Measurements from ENCODE around the gene BTN1A1.
A peak's percentile ranks its signal among the peaks of the same experiment; 100 is the strongest.
"Not testable (repeated sequence)": the region's sequence is repeated elsewhere in the genome, so short reads cannot be mapped to it uniquely, and the experiment has no call there.

BTN1A1 gene

DNA sequence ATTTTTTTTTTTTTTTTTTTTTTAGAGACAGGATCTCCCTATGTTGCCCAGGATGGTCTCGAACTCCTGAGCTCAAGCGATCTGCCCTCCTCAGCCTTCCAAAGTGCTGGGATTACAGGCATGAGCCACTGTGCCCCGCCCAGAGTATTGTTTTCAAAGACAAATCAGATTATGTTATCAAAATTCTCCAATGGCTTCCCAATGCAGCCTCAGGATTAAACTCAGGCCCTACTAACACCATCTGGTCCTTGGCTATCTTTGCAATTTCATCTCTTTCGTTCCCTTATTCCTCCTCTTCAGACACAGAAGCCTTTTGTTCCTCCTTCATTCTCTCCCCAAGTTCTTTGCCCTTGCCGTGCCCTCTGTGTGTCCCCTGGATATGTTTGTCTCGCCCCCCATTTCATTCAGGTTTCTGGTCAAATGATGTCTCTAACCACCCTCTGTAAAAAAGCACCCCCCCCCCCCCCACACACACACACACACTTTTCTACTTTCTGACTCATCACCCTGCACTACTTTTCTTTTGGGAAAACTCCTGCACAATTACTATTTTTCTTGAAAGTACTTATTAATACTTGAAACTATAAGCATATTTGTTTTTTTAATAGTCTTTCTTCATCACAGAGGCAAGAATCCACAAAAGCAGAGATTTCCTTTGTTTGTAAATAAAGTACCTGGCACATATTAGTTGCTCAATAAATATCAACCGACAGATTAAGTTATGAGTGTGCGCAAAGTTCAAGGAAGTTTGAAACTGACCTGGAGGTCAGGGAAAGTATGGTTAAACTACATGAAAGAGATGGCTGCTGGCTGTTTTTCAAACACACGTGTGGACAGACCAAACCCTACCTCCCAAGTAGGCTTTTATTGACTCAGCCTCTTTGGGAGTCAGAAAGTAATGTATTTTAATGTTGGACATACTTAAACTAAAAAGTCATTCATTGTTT, 16.7 kb downstream of the BTN1A1 start:
- no peak for DNase-seq (ENCODE audit: low spot score)

DNA sequence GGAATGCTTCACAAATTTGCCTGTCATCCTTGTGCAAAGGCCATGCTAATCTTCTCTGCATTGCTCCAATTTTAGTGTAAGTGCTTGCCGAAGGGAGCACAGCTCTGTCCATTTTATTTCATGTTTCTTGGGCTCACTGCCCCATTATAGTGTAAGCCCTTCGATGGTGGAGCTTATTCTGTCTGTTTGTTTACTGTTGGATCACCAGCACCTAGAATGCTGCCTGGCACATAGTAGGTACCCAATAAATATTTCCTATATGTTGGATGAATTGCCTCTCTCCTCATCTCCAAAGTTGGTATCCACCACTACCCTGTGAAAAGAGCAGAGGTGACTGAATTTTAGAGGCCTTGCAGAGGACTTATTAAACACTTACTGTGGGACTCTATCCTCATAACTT, 19.3 kb downstream of the BTN1A1 start:
- no peak for DNase-seq (ENCODE audit: low spot score)

DNA sequence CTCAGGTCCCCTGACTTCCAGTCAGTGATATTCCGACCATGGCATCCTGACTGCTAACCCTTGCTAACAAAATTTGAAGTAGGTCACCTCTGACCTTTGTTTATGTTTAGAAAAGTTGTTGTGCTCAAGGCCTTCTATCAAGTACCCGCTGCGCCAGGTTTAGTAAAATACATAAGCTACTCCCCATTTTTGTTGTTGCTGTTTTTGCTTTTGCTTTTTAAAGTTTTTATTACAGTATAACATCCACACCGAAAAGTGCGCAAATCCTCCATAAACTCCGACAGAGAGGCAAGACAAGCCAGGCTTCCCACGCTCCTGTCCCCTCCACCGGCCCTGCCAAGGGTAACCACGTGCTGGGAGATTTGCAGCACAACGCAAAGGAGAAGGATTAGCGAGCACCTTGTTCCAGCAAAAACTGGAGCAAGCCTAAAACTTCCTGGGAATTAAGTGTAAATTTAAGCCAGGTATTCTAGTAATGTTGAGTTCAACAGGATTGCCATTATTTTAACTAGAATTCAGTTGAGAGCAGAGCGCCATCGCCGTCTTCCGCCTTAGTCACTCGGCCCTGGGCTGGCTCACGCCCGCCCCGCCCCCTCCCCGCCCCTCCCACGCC, 20.2 kb downstream of the BTN1A1 start:
- peak; percentile 59 for DNase-seq (ENCODE audit: low spot score)

DNA sequence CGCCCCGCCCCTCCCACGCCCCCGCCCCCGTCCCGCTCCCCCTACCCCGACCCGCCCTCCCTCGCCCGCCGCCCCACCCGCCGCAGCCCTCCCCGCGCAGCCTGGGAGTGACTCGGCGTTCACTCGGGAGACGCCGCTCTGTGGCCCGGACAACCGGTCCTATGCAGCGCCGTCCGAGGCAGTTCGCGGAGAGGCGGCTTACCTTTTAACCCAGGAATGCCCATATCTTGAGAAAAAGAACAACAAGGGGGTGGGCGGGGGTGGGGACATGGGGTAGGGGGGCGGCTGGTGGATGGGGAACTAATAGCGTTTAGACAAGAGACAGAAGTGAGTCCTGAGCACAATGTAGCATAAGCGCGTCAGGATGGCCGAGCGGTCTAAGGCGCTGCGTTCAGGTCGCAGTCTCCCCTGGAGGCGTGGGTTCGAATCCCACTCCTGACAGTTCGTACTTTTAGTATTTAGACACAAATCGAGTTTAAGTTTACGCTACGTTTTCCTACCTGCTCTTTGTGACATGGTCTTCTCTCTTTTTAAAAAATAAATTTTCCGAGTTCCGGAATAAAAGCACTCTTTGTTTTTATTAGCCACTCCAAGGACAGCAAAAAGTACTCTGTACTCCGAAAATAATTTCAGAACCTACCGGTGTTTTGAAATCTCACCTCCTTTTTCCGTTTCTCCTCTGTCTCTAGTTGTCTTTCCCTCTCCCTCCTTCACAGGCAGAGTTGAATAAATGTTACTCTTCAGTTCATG, 20.9 kb downstream of the BTN1A1 start:
- peak; percentile 89 for DNase-seq (ENCODE audit: low spot score)

DNA sequence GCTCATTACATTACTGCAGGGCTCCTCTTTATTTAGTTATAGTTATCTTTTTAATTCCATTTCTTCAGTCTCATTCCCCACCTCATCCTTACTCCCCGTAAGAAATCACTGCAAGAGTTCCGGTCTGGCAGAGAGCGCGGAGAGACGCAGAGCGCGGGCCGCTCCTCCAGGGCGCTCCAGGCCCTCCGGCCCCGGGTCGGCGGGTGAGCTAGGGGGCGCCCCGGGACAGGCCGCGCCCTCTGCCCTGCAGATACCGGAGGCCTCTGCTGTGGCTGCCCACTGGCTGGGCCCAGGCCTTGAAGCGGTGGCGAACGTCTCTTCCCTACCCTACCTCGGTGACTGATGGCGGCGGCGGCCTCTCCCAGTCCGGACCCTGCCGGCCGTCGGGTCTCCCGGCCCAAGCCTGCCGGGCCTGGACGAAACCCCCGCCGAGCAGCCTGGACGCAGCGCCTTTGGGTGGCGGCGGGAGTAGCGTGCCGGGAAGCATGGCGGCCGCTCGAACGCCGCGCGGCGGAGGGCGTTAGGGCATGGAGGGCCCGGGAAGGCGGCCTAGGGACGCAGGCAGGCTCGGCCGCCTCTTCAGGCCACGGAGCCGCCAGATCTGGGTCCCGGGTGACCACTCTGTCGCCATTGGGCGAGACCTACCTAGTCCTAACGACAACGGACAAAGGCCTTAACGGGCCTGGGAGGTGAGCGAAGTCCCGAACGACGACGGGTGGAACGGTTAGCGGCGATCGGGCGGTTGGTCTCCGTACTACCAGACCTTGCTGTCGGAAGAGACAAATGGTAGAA, 21.7 kb downstream of the BTN1A1 start:
- DNase-seq (ENCODE audit: low spot score) = peak; percentile 74

DNA sequence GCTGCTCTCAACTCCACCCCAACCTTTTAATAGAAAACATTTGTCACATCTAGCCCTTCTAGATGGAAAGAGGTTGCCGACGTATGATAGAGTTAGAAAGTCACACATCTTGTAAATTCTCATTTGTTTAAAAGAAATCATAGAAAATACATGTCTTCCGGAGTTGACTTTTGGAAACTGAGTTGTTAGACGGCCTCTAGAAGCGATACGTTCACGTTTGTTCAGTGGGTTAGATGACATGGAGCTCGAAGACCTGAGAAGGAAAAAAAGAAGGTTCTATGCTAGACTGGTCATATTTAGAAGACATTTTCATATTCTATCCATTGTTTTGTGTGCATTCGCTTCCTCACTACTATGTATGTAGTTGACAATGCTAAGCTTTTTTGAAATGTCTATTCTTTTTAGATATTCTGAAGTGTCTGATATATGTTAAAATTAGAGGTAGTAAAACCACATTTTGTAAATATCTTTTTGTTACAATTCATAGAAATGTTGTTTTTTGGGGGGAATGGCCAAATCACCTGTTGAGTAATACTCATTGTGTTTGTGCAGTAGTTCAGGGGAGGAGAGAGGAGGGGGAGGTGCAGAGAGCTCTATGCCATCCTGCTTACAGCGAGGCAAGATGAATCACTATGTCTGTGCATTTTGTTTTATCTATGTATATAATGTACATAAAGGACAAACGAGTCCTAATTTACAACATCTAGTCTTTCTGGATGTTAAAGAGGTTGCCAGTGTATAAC, 22.6 kb downstream of the BTN1A1 start:
- DNase-seq (ENCODE audit: low spot score) = not testable (repeated sequence)

DNA sequence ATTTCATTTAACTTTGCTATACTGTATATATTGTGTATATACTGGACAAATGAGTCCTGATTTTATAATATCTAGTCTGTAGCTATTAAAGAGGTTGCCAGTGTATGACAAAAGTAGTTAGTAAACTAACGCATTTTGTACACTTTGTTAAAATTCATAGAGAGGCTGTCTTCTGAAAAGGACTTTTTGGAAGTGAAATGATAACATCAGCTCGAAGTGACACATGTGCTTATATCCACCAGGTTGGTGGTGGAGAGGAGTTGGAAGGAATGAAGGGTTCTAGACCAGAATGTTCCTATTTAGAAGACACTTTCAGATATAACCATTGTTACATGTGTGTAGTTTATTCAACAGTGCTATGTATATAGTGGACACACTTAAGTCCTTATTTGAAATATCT, 24.2 kb downstream of the BTN1A1 start:
- not testable (repeated sequence) for DNase-seq (ENCODE audit: low spot score)

DNA sequence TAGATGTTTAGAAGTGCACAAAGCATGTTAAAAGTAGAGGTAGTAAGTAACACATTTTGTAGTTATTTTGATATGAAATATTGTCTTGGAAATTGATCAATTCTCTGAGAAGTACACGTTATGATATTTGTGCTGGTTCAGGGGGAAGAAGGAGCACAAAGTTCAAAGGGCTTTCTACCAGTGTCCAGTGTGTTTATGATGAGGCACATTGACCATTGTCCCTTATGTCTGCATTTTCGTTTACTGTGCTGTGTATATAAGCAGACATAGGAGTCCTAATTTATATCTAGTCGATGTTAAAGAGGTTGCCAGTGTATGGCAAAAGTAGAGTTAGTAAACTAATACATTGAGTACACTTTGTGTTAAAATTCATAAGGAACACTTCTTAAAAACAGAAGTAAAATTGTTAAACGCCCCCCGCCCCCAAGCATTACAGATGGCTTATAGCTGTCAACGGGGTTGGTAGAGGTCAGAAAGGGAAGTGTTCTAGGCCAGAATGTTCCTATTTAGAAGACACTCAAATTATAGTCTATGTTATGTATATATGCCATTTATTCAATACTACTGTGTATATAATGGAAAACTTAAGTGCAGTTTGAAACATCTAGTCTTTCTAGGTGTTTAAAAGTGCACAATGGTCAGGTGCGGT, 24.7 kb downstream of the BTN1A1 start:
- no peak for DNase-seq (ENCODE audit: low spot score)

DNA sequence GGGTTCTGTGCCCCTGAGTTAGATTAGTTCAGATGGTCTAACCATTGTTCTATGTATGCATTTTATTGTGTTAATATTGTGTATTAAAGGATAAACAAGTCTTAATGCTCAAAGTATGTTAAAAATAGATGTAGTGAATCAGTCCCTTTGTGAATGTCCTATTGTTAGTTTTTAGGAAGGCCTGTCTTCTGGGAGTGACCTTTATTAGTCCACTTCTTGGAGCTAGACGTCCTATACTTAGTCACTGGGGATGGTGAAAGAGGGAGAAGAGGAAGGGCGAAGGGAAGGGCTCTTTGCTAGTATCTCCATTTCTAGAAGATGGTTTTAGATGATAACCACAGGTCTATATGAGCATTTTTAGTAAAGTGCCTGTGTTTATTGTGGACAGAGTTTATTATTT, 25.7 kb downstream of the BTN1A1 start:
- DNase-seq (ENCODE audit: low spot score) = no peak

DNA sequence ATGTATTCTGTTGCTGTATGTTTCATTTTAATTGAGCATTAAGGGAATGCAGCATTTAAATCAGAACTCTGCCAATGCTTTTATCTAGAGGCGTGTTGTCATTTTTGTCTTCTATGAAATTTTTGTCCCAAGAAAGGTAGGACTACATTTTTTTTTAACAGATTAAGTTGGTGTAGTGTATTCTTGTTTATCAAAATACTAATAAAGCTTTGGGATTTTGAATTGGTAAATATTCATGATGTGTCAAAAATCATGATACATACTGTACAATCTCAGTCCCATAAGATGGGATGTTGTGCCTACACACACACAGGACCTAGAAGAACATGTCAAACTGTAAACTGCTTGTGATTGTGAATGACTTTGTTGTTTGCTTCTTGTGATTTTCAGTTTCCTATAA, 26.8 kb downstream of the BTN1A1 start:
- DNase-seq (ENCODE audit: low spot score) = no peak

DNA sequence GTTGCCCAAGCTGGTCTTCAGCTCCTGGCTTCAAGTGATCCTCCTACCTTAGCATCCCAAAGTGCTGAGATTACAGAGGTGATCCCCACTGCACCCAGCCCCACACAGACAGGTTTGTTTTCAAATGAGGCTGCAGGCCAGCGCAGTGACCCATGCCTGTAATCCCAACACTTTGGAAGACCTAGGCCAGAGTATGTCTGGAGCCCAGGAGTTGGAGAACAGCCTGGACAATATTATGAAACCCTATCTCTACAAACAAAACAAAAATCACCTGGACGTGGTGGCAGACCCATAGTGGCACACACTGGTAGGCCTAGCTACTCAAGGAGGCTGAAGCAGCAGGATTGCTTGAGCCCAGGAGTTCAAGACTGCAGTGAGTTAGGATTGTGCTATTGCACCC, 30.1 kb downstream of the BTN1A1 start:
- DNase-seq (ENCODE audit: low spot score) = no peak

DNA sequence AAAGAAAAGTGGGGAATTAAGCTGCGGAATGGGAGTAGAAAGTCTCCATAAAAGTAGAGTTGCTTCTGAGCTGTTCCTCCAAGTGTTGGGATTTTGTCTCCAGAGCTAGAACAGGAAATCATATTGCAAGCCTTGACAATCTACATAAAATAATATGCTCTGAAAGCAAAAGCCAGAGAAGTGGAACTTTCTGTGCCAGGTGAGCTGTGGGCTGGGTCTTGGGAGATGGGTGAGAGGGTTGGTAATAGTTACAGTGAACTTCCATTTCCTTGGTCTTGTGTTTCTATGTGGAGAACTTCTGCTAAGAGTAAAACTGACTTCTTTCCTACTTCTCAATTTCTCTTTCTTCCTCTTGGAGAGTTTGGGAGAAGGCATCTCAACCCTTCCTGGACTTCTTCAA, 31.8 kb downstream of the BTN1A1 start:
- no peak for DNase-seq (ENCODE audit: low spot score)

DNA sequence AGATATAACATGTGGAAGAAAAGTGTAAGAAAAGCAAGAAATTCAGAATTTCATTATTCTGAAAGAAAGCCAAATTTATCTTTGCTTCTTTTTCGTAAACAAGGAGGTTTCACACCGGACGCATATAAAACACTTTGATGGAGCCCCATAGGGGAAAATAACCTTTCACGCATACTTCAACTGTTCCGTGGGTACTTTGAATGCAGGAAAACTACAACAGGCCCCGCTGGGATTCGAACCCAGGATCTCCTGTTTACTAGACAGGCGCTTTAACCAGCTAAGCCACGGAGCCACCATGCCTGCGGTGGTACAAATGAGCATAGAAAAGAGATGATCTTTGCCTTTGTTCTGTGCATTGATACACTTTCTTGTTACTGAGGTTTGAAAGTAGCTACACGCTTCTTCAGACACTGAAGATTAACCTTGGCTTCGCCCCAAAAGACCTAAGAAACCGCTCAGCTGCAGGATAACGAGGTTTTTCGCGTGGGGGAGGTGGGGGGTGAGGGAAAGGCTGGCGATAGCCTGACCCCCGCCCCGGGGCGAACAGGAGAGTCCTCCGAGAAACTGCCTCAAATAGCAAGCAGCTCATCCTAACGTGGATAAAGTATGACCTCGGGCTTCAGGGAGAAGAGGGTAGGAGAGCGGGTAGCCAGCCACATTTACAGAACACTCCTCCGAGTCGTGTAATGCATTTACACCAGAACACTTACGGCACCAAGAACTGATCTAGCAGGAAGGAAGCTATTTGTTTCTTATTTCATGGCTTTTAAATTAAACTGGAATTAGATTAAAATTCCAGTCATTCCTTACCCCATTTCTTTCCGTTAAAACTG, 32.8 kb downstream of the BTN1A1 start:
- DNase-seq (ENCODE audit: low spot score) = peak; percentile 94

DNA sequence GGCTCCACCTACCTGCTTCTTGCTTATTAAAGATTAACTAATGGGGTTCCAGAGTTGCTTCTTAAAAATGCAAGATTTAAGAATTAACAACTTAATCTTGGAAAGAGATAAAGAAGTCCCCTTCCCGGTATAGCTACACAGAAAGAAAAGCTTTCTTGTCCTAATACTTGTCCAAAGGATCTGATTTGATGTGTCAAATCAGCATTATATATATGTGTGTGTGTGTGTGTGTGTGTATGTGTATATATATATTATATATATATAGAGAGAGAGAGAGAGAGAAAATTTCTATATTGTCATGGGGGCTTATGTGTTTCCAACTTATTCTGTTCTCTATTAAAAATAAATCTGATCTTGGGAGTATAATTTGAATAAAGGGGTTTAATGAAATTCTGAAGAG, 33.4 kb downstream of the BTN1A1 start:
- DNase-seq (ENCODE audit: low spot score) = no peak

DNA sequence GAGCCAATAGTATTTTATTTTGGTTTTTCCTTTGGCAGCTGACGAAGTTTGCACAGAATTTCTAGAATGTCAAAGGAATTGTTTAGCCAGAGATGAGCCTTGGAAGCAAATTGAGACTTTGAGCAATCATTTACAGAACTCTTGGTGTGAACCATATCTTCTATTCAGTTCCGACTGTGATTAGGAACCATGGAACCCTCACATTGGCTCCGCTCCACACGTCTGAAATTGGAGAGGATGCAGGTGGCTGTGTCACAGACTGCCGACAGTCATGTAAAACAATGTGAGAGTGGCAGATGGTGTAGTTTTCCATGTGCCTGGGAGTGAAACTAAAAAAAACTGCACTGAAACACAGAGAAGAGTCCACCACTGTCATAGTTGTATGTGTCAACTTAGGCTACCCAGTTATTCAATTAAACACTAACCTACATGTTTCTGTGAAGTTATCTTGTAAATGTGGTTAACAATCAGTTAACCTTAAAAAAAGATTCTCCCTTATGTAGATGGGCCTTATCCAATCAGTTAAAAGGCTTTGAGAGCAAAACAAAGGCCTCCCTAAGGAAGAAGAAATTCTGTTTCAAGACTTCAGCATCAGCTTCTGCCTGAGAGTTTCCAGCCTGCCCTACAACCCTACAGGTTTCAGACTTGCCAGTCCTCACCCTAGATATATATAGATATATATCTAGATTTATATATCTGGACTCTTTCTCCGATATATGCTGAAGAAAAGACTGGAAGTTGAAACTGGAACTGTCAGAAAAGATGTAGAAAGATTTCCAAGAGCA, 34.8 kb downstream of the BTN1A1 start:
- DNase-seq (ENCODE audit: low spot score) = no peak

DNA sequence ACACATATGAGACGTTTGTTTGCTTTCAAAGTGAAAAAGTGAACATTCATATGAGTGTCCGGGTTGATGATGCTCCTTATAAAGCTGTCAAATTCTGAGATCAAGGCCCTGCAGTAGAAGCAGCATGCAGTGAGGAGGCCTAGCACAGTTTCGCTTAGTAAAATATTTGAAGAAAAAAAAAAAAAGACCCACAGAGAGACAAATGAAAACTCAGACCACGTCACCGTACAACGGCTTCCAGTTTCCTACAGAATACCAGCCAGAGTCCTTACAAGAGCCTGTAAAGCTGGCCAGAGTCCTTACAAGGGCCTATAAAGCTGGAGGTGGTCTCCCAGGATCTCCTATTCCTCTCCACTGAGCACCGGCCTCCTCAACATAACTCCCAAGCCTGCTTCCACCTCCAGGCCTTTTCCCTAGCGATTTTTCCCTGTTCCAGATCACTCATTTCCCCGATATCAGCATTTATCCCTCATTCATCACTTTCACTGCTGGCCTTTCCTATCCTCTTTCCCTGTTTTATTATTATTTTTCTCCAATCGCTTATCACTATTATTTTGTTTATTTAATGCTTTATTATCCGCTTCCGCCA, 36.6 kb downstream of the BTN1A1 start:
- peak; percentile 50 for DNase-seq (ENCODE audit: low spot score)

DNA sequence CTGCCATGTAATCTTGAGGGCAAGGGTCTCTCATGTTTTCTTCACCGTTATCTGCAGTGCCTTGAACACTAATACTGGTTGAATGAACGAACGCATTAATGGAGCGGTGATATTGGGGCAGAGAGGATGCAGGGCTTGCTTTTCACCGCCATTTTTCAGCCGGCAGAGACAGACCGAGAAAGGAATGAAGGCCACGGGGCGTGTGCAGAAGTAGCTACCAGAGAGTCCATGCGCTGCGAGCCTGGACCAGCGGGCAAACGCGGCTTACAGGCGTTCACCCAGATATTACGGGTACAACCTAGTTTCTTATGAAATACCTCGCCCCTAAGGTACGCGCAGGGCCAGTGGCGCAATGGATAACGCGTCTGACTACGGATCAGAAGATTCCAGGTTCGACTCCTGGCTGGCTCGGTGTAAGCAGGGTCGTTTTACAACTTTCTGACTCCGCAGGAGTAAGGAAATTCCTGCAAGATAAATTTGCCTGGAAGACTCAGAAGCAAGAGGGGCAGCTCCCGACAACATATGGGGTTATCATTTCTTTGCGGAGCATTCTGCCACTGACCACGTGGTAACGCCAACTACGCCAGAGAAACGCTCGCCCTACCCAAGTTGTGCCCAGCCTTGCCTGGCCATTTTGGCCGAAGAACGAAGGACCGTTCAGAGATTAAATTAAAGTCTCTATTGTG, 37.2 kb downstream of the BTN1A1 start:
- DNase-seq (ENCODE audit: low spot score) = peak; percentile 90

All from putamen (tissue), 1 donor.